Activated T-helper 2 cell treated with anti-CD3 and anti-CD28 coated beads, Interferon-gamma antibody, Interleukin-2, Interleukin-4, amounts not matched to agents 10 μg/mL and 5 μg/mL and 100 μg/mL, durations not matched to agents 14 hours and 24 hours and 36 hours (primary cell): ENCODE results near the gene PLSCR3. TPM values are rescaled to one million over a fixed set of nuclear protein-coding genes. Genes with fewer than 3 reads are reported as not detected.

Experiments used
- DNase-seq: peaks from one replicate; pipeline ENCODE4 v3.0.0; 2021; ENCODE audit warnings: low spot score
- H3K27ac Mint-ChIP-seq: one replicate; pipeline ENCODE4 v1.8.0; 2021; ENCODE audit warnings: mixed read lengths
- H3K27me3 Mint-ChIP-seq: one replicate; pipeline ENCODE4 v1.8.0; 2021; ENCODE audit warnings: low read depth, mixed read lengths
- H3K36me3 Mint-ChIP-seq: one replicate; pipeline ENCODE4 v1.8.0; 2021; ENCODE audit warnings: low read depth, mixed read lengths
- H3K4me1 Mint-ChIP-seq: one replicate; pipeline ENCODE4 v1.8.0; 2021; ENCODE audit warnings: low read depth, mixed read lengths
- H3K4me3 Mint-ChIP-seq: one replicate; pipeline ENCODE4 v1.8.0; 2021; ENCODE audit warnings: low read depth, mild to moderate bottlenecking, moderate library complexity, mixed read lengths
- H3K9me3 Mint-ChIP-seq: one replicate; pipeline ENCODE4 v1.8.0; 2021; ENCODE audit warnings: mixed read lengths
- intact Hi-C: fragments of 100-400 bp; cut with micrococcal nuclease; formaldehyde crosslinking; loops from one replicate; pipeline ENCODE4 v1.15.1; 2023
- total RNA-seq: library from RNA; stranded (reverse); gene quantifications from 2 replicates; pipeline ENCODE4 v1.2.3, GENCODE V29; 2022

Gene PLSCR3
- total RNA-seq, 1 donor from 2014 or later: 75.4 TPM

GRCh38 chr17:7408252-7408727 lies 14.0 kb upstream of the PLSCR3 start:
- Mint-ChIP-seq H3K27ac (no peak overlapping the region), H3K36me3 (no peaks in the 10 kb centered on the region), H3K9me3 (no peaks in the 10 kb centered on the region), H3K4me3 (no peak overlapping the region), H3K27me3 (peaks cover 18% of the 10 kb centered on the region), H3K4me1 (peaks cover 4% of the 10 kb centered on the region)
- intact Hi-C loops: no loop called here
- DNase-seq: no peak

DNA sequence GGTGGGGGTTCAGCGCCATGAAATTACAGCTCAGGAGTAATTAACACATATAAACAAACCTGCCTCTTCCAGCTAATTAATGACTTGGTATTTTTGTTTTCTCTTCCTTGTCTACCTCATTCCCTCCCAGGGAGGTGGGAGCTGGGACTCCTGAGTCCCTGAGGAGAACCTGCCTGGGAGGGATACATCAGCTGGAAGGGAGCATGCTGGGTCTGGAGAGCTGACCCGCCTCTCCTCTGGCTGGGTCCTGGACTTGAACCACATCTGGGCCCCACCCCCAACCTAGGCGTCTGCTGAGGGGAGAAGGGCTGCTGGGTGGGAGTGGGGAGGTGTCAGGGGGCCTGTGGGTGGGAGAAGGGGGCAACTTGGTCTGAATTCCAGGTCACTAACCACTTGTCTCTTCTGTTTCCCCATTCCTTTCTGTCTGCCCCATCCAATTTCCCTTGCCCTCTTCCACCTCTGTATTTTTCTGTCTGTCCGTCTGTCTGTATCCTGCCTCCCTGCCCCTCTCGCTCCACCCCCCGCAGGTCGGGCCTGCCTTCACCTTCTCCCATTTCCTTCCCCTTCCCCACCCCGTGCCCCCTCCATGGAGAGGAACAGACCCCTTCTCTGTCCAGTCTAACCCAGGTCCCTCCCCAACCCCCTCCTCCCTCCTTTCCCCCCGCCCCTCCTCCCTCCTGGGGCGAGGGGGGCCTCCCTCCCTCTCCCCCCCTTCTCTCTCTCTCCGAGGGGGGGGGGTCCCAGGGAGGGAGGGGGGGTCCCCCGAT lies 13.3 kb upstream of the PLSCR3 start, which contains the start of gene NLGN2:
Gene NLGN2, plus strand, starts transcription at position 361 of the 767 bp plus-strand sequence. CDS start 411 bp downstream, outside the sequence.
- Mint-ChIP-seq H3K27ac (no peak within 1 kb of the TSS), H3K36me3 (no peaks in the 10 kb centered on the region), H3K9me3 (no peaks in the 10 kb centered on the region), H3K4me1 (peaks cover 9% of the 10 kb centered on the region), H3K4me3 (no peak within 1 kb of the TSS), H3K27me3 (peaks cover 18% of the 10 kb centered on the region)
- DNase-seq: no peak
- intact Hi-C loops: no loop called here

DNA sequence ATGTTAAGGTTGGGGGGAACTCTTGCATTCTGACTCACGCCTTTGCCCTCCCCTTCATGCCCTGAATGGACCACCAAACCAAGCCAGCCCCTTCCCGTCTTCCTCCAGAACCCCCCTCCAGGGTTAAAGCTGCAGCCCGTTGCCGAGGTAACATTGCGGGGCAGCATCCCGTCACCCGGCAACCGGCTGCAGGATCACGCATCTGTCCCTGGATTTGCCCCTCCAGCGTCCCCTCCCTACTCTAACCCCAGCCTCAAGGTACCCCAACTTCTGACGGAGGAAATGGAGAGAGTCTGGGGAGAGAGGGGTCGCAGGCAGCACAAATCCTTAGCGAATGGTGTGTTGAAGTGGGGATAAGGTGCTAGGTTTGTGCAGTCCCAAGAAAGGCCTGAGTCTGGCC lies 12.8 kb upstream of the PLSCR3 start:
- Mint-ChIP-seq H3K4me3 (no peak overlapping the region), H3K36me3 (no peaks in the 10 kb centered on the region), H3K4me1 (peaks cover 9% of the 10 kb centered on the region), H3K27ac (no peak overlapping the region), H3K9me3 (no peaks in the 10 kb centered on the region), H3K27me3 (peaks cover 18% of the 10 kb centered on the region)
- no peak for DNase-seq
- intact Hi-C loops: no loop called here

DNA sequence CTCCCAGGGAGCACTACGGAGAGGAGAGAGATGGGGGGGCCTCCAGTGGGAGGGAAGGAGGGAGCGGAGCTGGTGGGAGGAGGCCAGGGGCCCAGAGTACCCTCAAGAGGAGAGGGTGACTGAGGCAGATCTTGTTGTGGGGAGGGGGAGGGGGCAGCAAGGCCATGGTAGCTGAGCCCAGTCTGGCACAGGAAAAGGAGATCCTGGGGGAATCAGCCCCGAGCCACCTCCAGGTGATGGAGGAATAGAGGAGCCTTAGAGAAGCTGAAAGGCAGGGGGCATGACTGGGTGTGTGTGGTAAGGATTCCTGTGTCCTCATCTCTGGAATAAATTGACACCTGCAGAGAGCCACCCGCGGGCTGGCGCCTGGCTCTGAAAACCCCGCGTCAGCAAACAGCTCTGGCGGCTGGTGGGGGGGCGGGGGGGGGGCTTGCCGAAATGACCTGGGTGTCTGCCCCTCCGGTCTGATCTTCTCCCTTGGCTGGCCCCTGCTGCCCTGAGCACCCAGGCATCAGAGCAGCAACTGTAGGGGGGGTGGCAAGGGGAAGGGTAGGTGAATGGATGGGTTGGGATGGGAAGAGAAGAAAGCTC lies 12.0 kb upstream of the PLSCR3 start:
- Mint-ChIP-seq H3K9me3 (no peaks in the 10 kb centered on the region), H3K36me3 (peaks cover 4% of the 10 kb centered on the region), H3K27ac (no peak overlapping the region), H3K27me3 (peaks cover 18% of the 10 kb centered on the region), H3K4me3 (peak overlapping the region; percentile 71), H3K4me1 (peaks cover 11% of the 10 kb centered on the region)
- intact Hi-C loops: no loop called here
- DNase-seq: no peak

DNA sequence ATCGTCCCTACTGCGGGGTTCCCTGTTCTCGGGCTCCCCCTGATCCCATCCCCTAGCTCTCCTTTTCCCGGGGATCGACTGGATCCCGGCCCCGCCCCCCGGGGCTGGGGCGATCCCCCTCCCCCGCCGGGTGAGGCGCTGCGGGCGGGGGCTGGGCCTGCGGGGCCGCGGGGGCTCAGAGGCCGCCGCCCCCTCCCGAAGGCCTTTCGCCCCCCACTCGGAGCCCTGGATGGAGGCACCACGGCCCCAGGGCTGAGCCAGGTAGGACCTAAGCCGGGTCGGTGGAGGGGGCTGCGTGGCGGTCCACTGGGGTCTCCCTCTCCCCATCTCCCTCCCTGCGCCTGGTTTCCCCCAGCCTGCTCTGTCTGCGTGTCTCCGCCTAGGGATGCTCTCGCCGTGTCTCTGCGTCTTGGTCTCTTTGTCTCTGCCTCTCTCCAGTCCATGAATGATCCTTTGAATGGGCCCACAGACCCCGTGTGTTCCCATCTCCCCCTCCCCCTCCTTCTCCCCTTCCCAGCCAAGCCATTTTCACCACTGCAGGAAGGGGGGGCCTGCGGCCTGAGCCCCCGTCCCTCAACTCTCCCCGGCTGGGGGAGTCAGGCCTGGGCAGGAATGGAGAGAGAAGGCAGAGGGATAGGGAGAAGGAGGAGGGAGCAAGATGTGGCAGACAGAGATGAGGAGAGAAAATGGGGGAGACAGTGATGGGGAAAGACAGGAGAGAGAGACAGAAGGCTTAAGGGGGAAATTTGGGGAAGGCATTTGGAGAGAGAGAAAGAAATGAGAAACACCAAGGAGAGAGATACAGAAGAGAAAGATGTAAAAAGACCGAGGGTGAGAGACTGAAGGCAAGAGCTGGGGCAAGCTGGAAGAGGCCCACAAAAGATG lies 11.3 kb upstream of the PLSCR3 start:
- no peak for DNase-seq
- H3K4me3 Mint-ChIP-seq: peak overlapping the region; percentile 78
- intact Hi-C loops: no loop called here
- H3K27me3 Mint-ChIP-seq: peaks cover 18% of the 10 kb centered on the region
- H3K27ac Mint-ChIP-seq: peak overlapping the region; percentile 28
- peaks cover 4% of the 10 kb centered on the region for H3K36me3 Mint-ChIP-seq
- peaks cover 11% of the 10 kb centered on the region for H3K4me1 Mint-ChIP-seq
- H3K9me3 Mint-ChIP-seq: no peaks in the 10 kb centered on the region

GRCh38 chr17:7404737-7405349 lies 10.5 kb upstream of the PLSCR3 start:
- Mint-ChIP-seq H3K4me3 (peak overlapping the region; percentile 87), H3K27me3 (peaks cover 18% of the 10 kb centered on the region), H3K4me1 (peaks cover 11% of the 10 kb centered on the region), H3K27ac (peak overlapping the region; percentile 92), H3K9me3 (no peaks in the 10 kb centered on the region), H3K36me3 (peaks cover 4% of the 10 kb centered on the region)
- DNase-seq: no peak
- intact Hi-C loops: loop anchor here (1.0 to 5.0 kb wide), 4 partner anchors 11 to 167 kb away; partner anchors contain the start of genes PLSCR3, POLR2A and TMEM102

GRCh38 chr17:7403977-7404736 lies 9.8 kb upstream of the PLSCR3 start, which contains the start of gene TMEM256:
Gene TMEM256, minus strand, starts transcription at chr17:7404097. Its CDS starts 13 bp downstream, at chr17:7404084.
- peak within 1 kb of the TSS; percentile 92 for H3K27ac Mint-ChIP-seq
- peaks cover 13% of the 10 kb centered on the region for H3K27me3 Mint-ChIP-seq
- no peaks in the 10 kb centered on the region for H3K9me3 Mint-ChIP-seq
- peaks cover 11% of the 10 kb centered on the region for H3K4me1 Mint-ChIP-seq
- peak within 1 kb of the TSS; percentile 87 for H3K4me3 Mint-ChIP-seq
- intact Hi-C loops: loop anchor here (1.0 to 5.0 kb wide), 4 partner anchors 10 to 168 kb away; partner anchors contain the start of genes PLSCR3, POLR2A and TMEM102
- peaks cover 4% of the 10 kb centered on the region for H3K36me3 Mint-ChIP-seq
- peak; percentile 95 for DNase-seq

- H3K36me3 Mint-ChIP-seq: peaks cover 4% of the 10 kb centered on the region
- peaks cover 11% of the 10 kb centered on the region for H3K27me3 Mint-ChIP-seq
- intact Hi-C loops: loop anchor here (5.0 kb wide), 1 partner anchor 169 kb away; no protein-coding TSS in a partner anchor
- H3K27ac Mint-ChIP-seq: peak overlapping the region; percentile 92
- H3K9me3 Mint-ChIP-seq: no peaks in the 10 kb centered on the region
- H3K4me1 Mint-ChIP-seq: peaks cover 11% of the 10 kb centered on the region
- no peak for DNase-seq
- peak overlapping the region; percentile 87 for H3K4me3 Mint-ChIP-seq
Observed at GRCh38 chr17:7403727-7403976, 9.3 kb upstream of the PLSCR3 start.

DNA sequence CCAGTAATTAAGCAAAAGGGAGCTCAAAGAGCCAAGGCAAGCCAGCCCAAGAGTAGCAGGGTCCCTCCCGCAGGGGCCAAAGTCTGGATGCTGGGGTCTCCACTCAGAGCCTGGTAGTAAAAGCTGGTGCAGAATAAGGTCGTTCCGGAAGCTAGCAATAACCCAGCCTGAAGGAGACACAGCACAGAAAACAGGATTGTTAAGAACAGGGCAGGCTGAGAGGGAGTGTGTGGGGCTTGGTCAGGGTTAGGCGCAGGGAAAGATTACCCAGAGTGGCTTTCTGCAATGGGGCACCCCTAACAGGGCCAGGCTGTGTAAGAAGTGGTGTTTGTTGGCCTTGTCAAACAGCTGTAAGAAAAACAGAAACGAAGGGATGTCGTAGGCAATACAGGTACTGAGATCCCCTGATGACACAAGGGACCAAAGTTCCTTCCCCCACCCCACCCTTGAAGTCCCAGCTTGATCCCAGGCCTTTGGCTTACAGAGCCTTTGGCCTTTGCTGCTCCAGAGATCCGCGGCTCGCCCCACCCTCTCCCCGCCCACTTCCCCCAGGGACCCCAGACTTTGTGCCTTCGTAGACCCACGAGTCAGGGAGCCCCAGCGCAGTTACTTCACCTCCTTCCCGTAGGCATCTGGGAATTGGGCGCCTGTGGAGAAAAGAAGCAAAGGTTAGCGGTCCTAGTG lies 8.9 kb upstream of the PLSCR3 start:
- Mint-ChIP-seq H3K9me3 (no peaks in the 10 kb centered on the region), H3K4me1 (peaks cover 11% of the 10 kb centered on the region), H3K36me3 (peaks cover 4% of the 10 kb centered on the region), H3K27me3 (peaks cover 11% of the 10 kb centered on the region), H3K4me3 (peak overlapping the region; percentile 87), H3K27ac (peak overlapping the region; percentile 92)
- DNase-seq: no peak
- intact Hi-C loops: loop anchor here (5.0 kb wide), 1 partner anchor 169 kb away; no protein-coding TSS in a partner anchor

DNA sequence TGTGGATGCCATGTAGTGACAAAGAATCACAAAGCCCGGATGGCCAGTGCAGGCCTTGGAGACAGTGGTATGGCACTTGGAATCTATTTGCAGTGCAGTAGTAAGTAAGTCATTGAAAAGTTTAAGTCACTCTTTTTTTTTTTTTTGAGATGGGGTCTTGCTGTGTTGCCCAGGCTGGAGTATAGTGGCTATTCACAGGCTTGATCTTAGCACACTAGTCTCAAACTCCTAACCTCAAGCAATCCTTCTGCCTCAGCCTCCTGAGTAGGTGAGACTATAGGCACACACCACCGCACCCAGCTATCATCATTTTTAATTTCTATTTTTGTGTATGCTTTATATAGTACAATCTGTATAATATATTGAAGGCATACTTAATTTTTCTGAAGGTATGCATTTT lies 4.3 kb upstream of the PLSCR3 start:
- peaks cover 12% of the 10 kb centered on the region for H3K4me1 Mint-ChIP-seq
- H3K4me3 Mint-ChIP-seq: no peak overlapping the region
- peaks cover 4% of the 10 kb centered on the region for H3K36me3 Mint-ChIP-seq
- no peaks in the 10 kb centered on the region for H3K27me3 Mint-ChIP-seq
- H3K9me3 Mint-ChIP-seq: no peaks in the 10 kb centered on the region
- intact Hi-C loops: no loop called here
- DNase-seq: no peak
- H3K27ac Mint-ChIP-seq: no peak overlapping the region

DNA sequence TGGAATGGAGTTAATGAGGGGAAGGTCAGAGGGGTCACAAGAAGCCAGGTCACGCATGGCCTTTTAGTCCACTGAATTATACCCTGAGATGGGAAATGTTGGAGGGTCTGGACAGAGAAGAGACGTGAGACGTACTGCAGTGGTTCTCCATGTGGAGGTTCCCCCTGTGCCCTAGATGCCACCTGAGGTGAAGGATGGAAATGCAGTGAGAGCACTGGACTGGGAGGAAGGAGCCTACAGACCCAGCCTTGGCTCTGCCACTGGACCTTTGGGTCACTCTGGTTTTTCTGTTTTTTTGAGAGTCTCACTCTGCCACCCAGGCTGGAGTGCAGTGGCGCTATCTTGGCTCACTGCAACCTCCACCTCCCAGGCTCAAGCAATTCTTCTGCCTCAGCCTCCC lies 1.8 kb upstream of the PLSCR3 start:
- Mint-ChIP-seq H3K4me3 (peak overlapping the region; percentile 3), H3K27ac (no peak overlapping the region), H3K4me1 (peaks cover 15% of the 10 kb centered on the region), H3K36me3 (peaks cover 16% of the 10 kb centered on the region), H3K27me3 (no peaks in the 10 kb centered on the region), H3K9me3 (no peaks in the 10 kb centered on the region)
- intact Hi-C loops: no loop called here
- DNase-seq: no peak
